HUDEP-2 (cell line): ENCODE measurements around the gene PCDHGA1.
"Not testable (repeated sequence)": the region's sequence is repeated elsewhere in the genome, so short reads cannot be mapped to it uniquely, and the experiment has no call there.

Experiments used
- DNase-seq, 76 experiments: peaks; one replicate each; lab custom pipeline; 2025; ENCODE audit not compliant: unreplicated experiment in 76 of 76; lab: John Stamatoyannopoulos, UW

The PCDHGA1 gene

GRCh38 chr5:141330299-141331080 lies at the start of gene PCDHGA1:
Gene PCDHGA1, plus strand, starts transcription at chr5:141330514.
- DNase-seq = peak in 4 of 76 experiments; percentile 1 to 25 (median 12)

GRCh38 chr5:141298376-141298775 lies 31.9 kb upstream of the PCDHGA1 start:
- DNase-seq = peak in 40 of 76 experiments; percentile 1 to 79 (median 32)

GRCh38 chr5:141303756-141304155 lies 26.6 kb upstream of the PCDHGA1 start, which contains the start of gene SLC25A2:
Gene SLC25A2, minus strand, starts transcription at chr5:141304049. Its CDS starts 184 bp downstream, at chr5:141303865.
- DNase-seq = no peak

- DNase-seq = no peak
Observed at GRCh38 chr5:141306630-141307029, 23.7 kb upstream of the PCDHGA1 start.

GRCh38 chr5:141313711-141314110 lies 16.6 kb upstream of the PCDHGA1 start:
- no peak for DNase-seq

- DNase-seq = not testable (repeated sequence)
Observed at GRCh38 chr5:141316963-141317362, 13.4 kb upstream of the PCDHGA1 start.

DNA sequence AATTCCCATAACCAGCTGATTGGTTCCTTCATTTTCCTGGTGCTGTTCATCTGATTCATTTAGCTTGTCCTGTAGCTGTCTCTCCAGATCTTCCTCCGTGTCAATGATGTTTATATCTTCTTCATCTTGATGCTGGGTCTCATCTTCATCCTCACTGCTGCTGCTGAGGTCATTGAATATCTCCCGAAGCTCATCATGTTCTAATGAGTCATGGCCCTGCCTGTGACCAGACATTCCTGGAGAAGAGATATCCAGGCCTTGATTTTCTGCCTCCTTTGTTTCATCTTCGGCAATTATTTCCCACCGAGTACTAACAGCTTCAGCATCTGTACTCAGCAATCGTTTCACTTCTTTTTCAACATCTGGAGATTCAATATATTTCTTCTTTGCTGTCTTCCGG lies 11.1 kb upstream of the PCDHGA1 start:
- no peak for DNase-seq

- no peak for DNase-seq
Observed at GRCh38 chr5:141319699-141320098, 10.6 kb upstream of the PCDHGA1 start.

DNA sequence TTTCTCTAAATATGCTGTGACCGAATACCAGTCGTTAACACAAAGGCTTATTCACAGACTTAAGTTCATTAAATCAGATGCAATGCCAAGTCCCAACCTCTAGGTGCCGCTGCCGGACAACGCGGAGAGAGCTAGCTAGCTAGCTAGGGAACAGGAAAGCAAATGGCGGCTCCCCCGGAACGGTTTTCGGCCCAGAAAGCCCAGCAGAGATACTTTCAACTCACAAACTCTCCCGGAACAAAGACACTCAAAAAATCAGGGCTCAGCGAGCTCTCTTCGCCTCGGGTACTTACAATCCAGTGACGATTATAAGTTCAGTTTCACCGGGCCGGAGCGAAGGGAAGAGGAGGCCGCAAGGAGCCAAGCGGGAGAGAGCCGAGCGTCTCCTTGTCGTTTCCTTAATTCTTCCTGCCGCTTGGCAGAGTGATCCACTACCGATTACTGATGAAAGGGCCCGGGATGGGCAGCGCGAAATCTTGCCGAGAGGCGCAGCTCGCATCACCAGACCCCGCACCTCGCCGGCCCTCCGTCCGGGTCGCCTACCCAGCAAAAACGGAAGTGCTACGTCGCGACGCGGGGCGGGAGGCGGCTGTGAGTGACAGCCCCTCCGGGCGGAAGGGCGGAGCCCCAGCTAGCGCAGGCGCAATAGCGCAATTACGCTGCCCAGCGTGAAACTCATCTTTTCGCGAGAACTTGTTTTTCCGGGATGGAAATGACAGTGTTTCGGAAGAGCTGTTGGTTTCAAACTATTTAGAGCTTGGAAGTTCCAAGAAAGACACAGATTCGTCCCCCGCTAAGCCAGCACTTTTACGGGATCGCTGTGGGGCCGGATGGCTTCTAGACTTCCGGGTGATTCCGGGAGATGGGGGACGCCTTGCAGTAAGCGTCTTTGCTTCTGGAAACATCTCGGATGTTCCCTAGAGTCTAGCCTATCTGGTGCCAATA lies 9.8 kb upstream of the PCDHGA1 start, which contains the start of gene TAF7:
TSS of gene TAF7 (minus strand) at position 560 of the 945 bp plus-strand sequence. CDS start 740 bp downstream, outside the sequence.
- peak in 75 of 76 experiments; percentile 37 to 93 (median 78) for DNase-seq

DNA sequence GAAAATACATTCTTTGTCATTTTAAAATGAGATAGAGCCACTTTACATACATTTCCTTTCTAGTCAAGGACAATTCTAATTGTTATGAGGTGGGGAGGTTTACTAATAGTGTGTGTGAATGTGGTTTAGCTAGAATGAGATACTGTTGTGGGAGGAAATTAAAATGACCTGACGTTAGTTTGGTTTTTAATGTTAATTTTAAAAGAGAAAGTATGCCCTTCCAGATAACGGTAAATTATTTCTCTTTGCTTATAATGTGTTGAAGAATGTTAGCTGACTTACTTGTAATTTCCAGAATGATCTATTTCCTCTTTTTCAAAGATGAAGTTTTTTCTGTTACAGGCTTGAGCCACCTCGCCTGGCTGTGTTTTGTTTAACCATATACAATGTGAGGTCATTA lies 8.1 kb upstream of the PCDHGA1 start:
- DNase-seq = no peak

GRCh38 chr5:141326088-141326854 lies 4.0 kb upstream of the PCDHGA1 start:
- peak in 25 of 76 experiments; percentile 2 to 36 (median 11) for DNase-seq

DNA sequence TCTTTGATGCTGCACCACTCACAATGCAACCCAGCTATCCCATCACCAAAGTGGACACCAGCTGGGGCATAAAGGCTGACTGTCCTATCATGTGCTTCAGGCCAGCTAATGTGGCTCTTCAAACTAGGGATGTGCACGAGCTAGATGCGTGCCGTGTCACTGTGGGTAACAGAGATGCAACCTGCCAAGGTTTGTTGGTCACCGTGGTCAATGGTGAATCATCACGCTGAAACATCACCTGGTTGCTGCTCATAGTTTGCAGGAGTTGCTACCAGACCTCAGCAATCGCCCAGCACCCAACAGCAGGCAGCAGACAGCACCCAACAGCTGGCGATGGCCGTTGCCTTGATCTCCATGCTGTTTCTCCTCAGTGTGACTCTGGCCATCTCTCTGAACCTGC lies 2.1 kb upstream of the PCDHGA1 start:
- no peak for DNase-seq

DNA sequence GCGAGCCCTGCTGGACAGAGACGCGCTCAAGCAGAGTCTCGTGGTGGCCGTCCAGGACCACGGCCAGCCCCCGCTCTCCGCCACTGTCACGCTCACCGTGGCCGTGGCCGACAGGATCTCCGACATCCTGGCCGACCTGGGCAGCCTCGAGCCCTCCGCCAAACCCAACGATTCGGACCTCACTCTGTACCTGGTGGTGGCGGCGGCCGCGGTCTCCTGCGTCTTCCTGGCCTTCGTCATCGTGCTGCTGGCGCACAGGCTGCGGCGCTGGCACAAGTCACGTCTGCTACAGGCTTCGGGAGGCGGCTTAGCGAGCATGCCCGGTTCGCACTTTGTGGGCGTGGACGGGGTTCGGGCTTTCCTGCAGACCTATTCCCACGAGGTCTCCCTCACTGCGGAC lies 2.3 kb downstream of the PCDHGA1 start:
- not testable (repeated sequence) for DNase-seq

DNA sequence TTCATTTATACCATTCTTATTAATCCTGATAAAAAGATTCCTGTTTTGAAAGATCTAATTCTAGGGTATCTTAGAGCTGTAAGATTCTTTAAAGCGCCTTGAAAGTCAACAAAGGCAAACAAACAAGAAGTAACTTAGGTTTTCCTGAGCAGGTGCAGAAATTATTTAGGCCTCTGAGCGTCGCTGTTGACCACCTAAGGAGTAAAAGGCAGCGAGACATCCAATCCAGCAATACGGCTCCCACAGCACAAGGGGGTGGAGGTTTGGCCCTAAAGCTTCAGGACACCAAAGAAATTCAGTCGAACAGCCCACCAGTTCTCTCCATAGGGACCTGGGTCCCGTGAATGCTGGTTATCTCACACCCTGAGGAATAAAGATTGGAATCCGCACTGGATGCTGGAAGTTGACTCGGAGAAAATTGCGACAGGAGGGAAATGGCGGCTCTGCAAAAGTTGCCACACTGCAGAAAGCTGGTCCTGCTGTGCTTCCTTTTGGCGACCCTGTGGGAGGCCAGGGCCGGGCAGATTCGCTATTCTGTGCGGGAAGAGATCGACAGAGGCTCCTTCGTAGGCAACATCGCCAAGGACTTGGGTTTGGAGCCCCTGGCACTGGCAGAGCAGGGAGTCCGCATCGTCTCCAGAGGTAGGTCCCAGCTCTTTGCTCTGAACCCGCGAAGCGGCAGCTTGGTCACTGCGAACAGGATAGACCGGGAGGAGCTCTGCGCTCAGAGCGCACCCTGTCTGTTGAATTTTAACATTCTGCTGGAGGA lies 8.4 kb downstream of the PCDHGA1 start, which contains the start of gene PCDHGA2:
TSS of gene PCDHGA2 (plus strand) at position 223 of the 769 bp plus-strand sequence.
- no peak for DNase-seq

DNA sequence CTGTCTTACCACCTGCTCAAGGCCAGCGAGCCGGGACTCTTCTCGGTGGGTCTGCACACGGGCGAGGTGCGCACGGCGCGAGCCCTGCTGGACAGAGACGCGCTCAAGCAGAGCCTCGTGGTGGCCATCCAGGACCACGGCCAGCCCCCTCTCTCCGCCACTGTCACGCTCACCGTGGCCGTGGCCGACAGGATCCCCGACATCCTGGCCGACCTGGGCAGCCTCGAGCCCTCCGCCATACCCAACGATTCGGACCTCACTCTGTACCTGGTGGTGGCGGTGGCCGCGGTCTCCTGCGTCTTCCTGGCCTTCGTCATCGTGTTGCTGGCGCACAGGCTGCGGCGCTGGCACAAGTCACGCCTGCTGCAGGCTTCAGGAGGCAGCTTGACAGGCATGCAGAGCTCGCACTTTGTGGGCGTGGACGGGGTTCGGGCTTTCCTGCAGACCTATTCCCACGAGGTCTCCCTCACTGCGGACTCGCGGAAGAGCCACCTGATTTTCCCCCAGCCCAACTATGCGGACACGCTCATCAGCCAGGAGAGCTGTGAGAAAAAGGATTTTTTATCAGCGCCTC lies 10.6 kb downstream of the PCDHGA1 start:
- DNase-seq = not testable (repeated sequence)

GRCh38 chr5:141342773-141343172 lies 12.5 kb downstream of the PCDHGA1 start:
- no peak for DNase-seq

DNA sequence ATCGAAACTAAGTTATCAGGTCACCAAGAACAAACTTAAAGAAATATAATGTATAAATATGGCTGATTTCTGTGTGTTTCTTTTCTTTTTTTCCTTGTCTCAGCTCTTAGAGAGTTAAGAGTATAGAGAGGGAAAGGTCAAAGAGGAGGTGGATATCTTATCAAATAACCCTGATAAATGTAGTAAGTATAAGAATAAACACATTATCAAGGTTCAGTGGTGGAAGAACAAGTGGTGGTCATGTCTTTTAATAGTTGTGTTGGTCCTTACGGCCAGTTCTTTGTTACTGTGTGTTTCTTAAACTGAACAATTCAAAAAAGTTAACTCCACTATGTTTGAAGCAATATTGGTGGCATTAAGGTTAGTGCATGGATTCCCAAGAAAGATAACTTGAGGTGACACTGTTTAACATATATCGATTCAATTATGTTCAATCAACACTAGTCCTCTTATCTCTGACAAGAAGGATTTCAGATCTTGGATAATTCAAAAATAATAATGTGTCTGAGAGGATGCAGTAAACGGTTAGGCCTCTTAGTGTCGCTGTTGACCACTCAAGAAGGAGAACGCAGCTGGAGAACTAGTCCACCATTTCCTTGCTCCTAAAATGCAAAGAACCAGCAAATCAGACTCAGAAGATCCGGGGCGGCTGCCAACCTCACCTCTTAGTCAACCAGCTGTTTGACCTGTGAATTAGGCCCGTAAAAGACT lies 13.1 kb downstream of the PCDHGA1 start, which contains the start of gene PCDHGA3:
TSS of gene PCDHGA3 (plus strand) at position 588 of the 711 bp plus-strand sequence. CDS start 205 bp downstream, outside the sequence.
- DNase-seq = peak in 1 of 76 experiments; percentile 2

DNA sequence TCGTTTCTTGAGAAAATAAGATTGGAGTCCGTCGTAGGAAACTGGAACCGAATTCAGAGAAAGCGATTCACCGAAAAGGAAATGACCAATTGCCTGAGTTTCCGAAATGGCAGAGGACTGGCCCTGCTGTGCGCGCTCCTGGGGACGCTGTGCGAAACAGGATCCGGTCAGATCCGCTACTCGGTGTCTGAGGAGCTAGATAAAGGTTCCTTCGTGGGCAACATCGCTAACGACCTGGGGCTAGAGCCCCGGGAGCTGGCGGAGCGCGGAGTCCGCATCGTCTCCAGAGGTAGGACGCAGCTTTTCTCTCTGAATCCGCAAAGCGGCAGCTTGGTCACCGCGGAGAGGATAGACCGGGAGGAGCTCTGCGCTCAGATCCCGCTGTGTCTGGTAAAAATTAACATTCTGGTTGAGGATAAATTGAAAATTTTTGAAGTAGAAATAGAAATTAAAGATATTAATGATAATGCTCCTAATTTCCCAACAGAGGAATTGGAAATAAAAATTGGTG lies 13.7 kb downstream of the PCDHGA1 start:
- no peak for DNase-seq
